H1 (cell line): Measurements from ENCODE around the gene CAMTA2.

Experiments used
- CREB1 ChIP-seq: IDR thresholded peaks from 2 replicates; pipeline ENCODE4 v1.6.1; 2012; ENCODE audit warnings: inconsistent platforms
- EZH2 ChIP-seq: fragments of 200-600 bp; sonication (generic); IDR thresholded peaks from 2 replicates; pipeline ENCODE4 v1.7.1; 2012; ENCODE audit warnings: low read depth, mild to moderate bottlenecking, moderate library complexity, low read length, inconsistent platforms; ENCODE audit not compliant: severe bottlenecking
- JUN ChIP-seq: IDR thresholded peaks from 2 replicates; pipeline ENCODE4 v1.6.1; 2011; ENCODE audit warnings: low read depth, mild to moderate bottlenecking, improper control_type of control experiment, low read length
- NRF1 ChIP-seq: IDR thresholded peaks from 2 replicates; pipeline ENCODE4 v1.6.1; 2011; ENCODE audit warnings: mild to moderate bottlenecking, low read depth, low read length, improper control_type of control experiment
- POLR2A ChIP-seq, 2 experiments: IDR thresholded peaks; 1 replicate in 1 of 2; 2 replicates in 1 of 2; pipeline ENCODE4 v1.6.1; 2011; ENCODE audit warnings: low read depth in 2 of 2, low read length in 2 of 2, mild to moderate bottlenecking in 2 of 2; ENCODE audit errors: control extremely low read depth in 1 of 2
- RAD21 ChIP-seq, 2 experiments: IDR thresholded peaks in 1 of 2; conservative IDR thresholded peaks in 1 of 2; 2 replicates each; pipeline ENCODE4 v1.6.1; 2011; ENCODE audit warnings: low read depth in 2 of 2, low read length in 2 of 2, improper control_type of control experiment in 1 of 2, inconsistent platforms in 1 of 2, mild to moderate bottlenecking in 1 of 2, moderate library complexity in 1 of 2
- RBBP5 ChIP-seq: IDR thresholded peaks from 2 replicates; pipeline ENCODE4 v1.7.1; 2012; ENCODE audit warnings: low read depth, mild to moderate bottlenecking, inconsistent platforms, low read length, moderate library complexity, borderline replicate concordance
- RFX5 ChIP-seq: IDR thresholded peaks from 2 replicates; pipeline ENCODE4 v1.6.1; 2011; ENCODE audit warnings: low read depth, low read length, improper control_type of control experiment, borderline replicate concordance
- SP2 ChIP-seq: IDR thresholded peaks from 2 replicates; pipeline ENCODE4 v1.6.1; 2012; ENCODE audit warnings: mild to moderate bottlenecking, low read length, inconsistent platforms
- TAF1 ChIP-seq: IDR thresholded peaks from 2 replicates; pipeline ENCODE4 v1.6.1; 2011; ENCODE audit warnings: mild to moderate bottlenecking, low read depth, low read length
- YY1 ChIP-seq: IDR thresholded peaks from 2 replicates; pipeline ENCODE4 v1.6.1; 2011; ENCODE audit warnings: low read depth, mild to moderate bottlenecking, low read length
- ZNF274 ChIP-seq: IDR thresholded peaks from 2 replicates; pipeline ENCODE4 v1.7.0; 2012; ENCODE audit warnings: low read length, borderline replicate concordance; ENCODE audit errors: extremely low read depth
- TF ChIP-seq, protein P1 (sequence below), 3 experiments: IDR thresholded peaks; 1 replicate in 2 of 3; 2 replicates in 1 of 3; pipeline versions ENCODE4 v1.5.1 to v1.6.1; 2011; ENCODE audit warnings: low read length in 3 of 3, mild to moderate bottlenecking in 3 of 3, inconsistent platforms in 2 of 3, low read depth in 1 of 3, moderate library complexity in 1 of 3; ENCODE audit not compliant: insufficient read depth in 1 of 3; ENCODE audit errors: control extremely low read depth in 1 of 3
- TF ChIP-seq, protein P2 (sequence below): IDR thresholded peaks from 2 replicates; pipeline ENCODE4 v1.6.1; 2012; ENCODE audit warnings: inconsistent platforms

DNA sequence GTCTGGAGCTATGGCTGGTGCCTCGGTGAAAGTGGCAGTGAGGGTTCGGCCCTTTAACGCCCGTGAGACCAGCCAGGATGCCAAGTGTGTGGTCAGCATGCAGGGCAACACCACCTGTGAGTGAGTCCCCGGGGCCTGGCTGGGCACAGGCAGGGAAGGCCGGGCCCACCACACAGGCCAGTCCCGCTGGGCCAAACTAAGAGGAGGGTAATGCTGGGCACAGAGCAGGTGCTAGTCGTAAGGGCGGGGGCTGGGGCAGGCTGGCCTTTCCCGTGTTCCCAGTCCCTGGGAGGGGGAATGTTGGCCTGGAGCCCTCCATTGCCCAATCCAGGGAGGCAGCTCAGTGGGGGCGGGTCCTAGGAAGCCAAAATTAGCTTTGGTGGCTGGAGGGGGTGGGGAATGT is 12.8 kb upstream of the CAMTA2 start:
- TF ChIP-seq YY1 (no peak), NRF1 (no peak), RAD21 (IDR thresholded peaks at IDR 0.05 in 1 of 2, conservative IDR thresholded peaks at IDR 0.05 in 1 of 2; ENCODE audit: low read depth in 2 of 2, low read length in 2 of 2) (no peak), POLR2A (IDR thresholded peaks at IDR 0.05; ENCODE audit: control extremely low read depth in 1 of 2, low read depth in 2 of 2, low read length in 2 of 2) (no peak), EZH2 (no peak), ZNF274 (no peak), TAF1 (no peak), RBBP5 (no peak), SP2 (no peak), RFX5 (no peak), CREB1 (no peak), JUN (no peak)
- TF ChIP-seq, protein P1, sequence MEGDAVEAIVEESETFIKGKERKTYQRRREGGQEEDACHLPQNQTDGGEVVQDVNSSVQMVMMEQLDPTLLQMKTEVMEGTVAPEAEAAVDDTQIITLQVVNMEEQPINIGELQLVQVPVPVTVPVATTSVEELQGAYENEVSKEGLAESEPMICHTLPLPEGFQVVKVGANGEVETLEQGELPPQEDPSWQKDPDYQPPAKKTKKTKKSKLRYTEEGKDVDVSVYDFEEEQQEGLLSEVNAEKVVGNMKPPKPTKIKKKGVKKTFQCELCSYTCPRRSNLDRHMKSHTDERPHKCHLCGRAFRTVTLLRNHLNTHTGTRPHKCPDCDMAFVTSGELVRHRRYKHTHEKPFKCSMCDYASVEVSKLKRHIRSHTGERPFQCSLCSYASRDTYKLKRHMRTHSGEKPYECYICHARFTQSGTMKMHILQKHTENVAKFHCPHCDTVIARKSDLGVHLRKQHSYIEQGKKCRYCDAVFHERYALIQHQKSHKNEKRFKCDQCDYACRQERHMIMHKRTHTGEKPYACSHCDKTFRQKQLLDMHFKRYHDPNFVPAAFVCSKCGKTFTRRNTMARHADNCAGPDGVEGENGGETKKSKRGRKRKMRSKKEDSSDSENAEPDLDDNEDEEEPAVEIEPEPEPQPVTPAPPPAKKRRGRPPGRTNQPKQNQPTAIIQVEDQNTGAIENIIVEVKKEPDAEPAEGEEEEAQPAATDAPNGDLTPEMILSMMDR (IDR thresholded peaks at IDR 0.05; ENCODE audit: control extremely low read depth in 1 of 3, insufficient read depth in 1 of 3, low read depth in 1 of 3, low read length in 3 of 3) = no peak
- TF ChIP-seq, protein P2, sequence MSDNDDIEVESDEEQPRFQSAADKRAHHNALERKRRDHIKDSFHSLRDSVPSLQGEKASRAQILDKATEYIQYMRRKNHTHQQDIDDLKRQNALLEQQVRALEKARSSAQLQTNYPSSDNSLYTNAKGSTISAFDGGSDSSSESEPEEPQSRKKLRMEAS = no peak
